GM10248 (cell line): ENCODE data around the gene MED16.

Experiments
- CTCF ChIA-PET: fragments of 300-600 bp; sonication (Branson Sonifier 250); formaldehyde crosslinking; extraction: SDS; loops from one replicate; lab custom pipeline; 2021; ENCODE audit warnings: antibody characterized with exemption; lab: Yijun Ruan, JAX
- POLR2A ChIA-PET: fragments of 350-650 bp; sonication (Branson Sonifier 250); formaldehyde crosslinking; extraction: SDS; loops from one replicate; lab custom pipeline; 2020; ENCODE audit warnings: antibody characterized with exemption; lab: Yijun Ruan, JAX
- DNase-seq: peaks from one replicate; pipeline ENCODE4 v3.0.0; 2012; ENCODE audit errors: extremely low spot score
- TF ChIP-seq, protein P1 (sequence below): IDR thresholded peaks from 2 replicates; pipeline ENCODE4 v1.5.1; 2012; ENCODE audit warnings: mild to moderate bottlenecking, low read depth; ENCODE audit errors: extremely low read depth, missing control alignments, control extremely low read depth

The MED16 gene

DNA sequence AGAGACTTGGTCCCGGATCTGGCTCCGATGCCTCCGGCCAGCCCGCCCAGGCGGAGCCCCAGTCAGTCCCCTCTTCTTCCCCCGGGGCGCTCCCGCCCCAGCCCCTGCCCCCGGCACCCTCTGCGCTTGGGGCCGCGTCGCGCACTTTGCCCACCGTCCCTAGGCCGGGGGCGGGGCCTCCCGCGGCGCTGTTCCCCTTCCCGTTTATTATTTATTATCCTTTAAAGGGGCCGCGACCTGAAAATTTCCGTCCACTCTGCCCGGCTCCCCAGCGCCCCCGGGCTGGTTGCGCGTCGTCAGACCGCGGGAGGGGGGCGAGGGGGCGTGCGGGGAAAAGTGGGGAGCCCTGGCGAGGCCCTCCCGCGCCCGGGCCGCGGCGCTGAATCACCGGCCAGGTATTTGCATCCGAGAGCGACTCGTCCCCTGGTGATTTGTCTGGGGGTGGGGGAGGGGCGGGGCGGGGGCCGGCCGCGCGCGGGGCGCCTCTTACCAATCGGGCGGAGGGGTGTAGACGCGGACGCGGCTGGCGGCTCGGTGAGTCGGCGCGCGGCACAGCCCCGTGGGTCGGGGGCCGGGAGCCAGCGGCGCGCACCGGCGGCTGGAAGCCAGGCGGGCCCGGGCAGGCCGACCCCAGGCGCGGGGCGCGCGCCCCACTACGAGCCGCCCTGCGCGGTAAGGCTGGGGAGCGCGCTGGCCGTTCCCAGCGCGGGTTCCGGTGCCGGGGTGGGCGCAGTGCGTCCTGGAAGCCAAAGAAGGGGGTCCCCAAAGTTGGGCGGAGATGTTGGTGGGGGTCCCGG is 32.7 kb upstream of the MED16 start, which contains the start of gene ARID3A:
Gene ARID3A, plus strand, starts transcription at position 510 of the 797 bp plus-strand sequence. CDS start 3,494 bp downstream, outside the sequence.
- DNase-seq: peak; percentile 88
- ChIA-PET CTCF (interaction anchor here (1.8 to 7.1 kb wide), 2 partner anchors 21 to 59 kb away, joined by 3 to 136 read pairs; partner anchors contain the start of gene WDR18), POLR2A (no interaction called here)
- TF ChIP-seq, protein P1, sequence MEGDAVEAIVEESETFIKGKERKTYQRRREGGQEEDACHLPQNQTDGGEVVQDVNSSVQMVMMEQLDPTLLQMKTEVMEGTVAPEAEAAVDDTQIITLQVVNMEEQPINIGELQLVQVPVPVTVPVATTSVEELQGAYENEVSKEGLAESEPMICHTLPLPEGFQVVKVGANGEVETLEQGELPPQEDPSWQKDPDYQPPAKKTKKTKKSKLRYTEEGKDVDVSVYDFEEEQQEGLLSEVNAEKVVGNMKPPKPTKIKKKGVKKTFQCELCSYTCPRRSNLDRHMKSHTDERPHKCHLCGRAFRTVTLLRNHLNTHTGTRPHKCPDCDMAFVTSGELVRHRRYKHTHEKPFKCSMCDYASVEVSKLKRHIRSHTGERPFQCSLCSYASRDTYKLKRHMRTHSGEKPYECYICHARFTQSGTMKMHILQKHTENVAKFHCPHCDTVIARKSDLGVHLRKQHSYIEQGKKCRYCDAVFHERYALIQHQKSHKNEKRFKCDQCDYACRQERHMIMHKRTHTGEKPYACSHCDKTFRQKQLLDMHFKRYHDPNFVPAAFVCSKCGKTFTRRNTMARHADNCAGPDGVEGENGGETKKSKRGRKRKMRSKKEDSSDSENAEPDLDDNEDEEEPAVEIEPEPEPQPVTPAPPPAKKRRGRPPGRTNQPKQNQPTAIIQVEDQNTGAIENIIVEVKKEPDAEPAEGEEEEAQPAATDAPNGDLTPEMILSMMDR: no peak

DNA sequence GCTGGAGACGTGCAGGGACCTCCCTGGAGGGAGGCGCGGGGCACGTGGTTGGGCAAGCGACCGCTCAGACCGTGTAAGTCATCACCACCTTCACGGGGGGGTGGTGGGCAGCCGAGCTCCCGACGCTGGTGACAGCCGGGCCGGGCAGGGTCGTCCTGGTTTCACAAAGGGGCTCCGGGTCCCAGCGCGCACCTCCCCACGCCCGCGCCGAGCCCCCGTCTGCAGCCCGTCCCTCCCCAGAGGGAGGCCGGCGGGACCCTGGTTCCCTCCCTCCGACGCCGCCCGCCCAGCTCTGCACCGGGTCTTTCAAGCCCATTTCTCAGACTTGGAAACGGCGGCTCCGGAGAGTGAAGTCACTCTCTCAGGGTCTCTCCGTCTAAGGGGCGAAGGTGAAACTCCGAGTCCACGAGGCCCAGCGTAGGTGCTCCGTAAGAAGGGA is 32.1 kb upstream of the MED16 start:
- CTCF ChIA-PET: interaction anchor here (1.0 to 7.1 kb wide), 4 partner anchors 17 to 156 kb away, joined by 3 to 136 read pairs (median 6); partner anchors contain the start of gene WDR18
- no peak for DNase-seq
- TF ChIP-seq, protein P1: no peak
- POLR2A ChIA-PET: no interaction called here

DNA sequence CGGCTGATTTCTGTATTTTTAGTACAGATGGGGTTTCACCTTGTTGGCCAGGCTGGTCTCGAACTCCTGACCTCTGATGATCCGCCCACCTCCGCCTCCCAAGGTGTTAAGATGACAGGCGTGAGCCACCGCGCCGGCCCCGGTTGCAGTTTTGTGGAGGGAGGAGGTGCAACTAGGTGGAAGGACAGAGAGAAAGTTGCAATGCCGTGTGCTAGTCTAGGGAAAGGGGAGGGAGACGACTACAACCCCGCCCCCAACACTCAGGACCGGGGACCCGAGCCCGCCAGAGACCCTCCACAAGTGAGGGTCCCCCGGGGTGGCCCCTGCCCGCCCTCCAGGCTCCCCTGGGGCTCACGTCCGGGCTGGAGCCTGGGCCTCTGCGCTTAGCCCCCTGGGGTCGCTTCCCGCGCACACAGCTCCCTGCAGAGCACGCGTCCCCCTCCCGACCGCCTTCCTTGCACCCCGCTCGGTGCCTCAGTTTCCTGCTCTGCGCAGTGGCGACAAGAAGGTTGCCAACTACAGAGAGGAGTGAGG is 31.6 kb upstream of the MED16 start:
- TF ChIP-seq, protein P1: no peak
- CTCF ChIA-PET: interaction anchor here (1.0 to 7.1 kb wide), 9 partner anchors 8 to 319 kb away, joined by 3 to 136 read pairs (median 5); partner anchors contain the start of gene WDR18
- DNase-seq: no peak
- POLR2A ChIA-PET: no interaction called here

DNA sequence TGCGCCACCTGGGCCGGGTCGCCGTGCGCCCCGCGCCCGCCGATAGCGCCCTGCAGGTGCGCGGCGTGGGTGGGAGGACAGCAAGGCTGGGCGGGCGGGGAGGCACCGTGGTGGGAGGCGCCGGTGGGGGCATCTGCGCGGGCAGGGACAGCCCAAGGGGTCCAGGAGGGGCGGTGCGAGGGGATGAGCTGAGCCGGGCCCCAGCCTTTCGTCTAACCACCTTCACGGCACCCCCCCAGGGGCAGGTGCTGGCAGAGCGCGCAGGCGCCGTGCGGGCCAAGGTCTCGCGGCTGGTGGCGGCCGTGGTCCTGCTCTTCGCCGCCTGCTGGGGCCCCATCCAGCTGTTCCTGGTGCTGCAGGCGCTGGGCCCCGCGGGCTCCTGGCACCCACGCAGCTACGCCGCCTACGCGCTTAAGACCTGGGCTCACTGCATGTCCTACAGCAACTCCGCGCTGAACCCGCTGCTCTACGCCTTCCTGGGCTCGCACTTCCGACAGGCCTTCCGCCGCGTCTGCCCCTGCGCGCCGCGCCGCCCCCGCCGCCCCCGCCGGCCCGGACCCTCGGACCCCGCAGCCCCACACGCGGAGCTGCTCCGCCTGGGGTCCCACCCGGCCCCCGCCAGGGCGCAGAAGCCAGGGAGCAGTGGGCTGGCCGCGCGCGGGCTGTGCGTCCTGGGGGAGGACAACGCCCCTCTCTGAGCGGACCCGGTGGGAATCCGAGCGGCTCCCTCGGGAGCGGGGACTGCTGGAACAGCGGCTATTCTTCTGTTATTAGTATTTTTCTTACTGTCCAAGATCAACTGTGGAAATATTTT is 27.3 kb upstream of the MED16 start:
- peak; percentile 71 for DNase-seq
- TF ChIP-seq, protein P1: no peak
- CTCF ChIA-PET: interaction anchor here (0.9 to 7.1 kb wide), 11 partner anchors 12 to 325 kb away, joined by 3 to 136 read pairs (median 4); partner anchors contain the start of gene WDR18
- POLR2A ChIA-PET: no interaction called here

DNA sequence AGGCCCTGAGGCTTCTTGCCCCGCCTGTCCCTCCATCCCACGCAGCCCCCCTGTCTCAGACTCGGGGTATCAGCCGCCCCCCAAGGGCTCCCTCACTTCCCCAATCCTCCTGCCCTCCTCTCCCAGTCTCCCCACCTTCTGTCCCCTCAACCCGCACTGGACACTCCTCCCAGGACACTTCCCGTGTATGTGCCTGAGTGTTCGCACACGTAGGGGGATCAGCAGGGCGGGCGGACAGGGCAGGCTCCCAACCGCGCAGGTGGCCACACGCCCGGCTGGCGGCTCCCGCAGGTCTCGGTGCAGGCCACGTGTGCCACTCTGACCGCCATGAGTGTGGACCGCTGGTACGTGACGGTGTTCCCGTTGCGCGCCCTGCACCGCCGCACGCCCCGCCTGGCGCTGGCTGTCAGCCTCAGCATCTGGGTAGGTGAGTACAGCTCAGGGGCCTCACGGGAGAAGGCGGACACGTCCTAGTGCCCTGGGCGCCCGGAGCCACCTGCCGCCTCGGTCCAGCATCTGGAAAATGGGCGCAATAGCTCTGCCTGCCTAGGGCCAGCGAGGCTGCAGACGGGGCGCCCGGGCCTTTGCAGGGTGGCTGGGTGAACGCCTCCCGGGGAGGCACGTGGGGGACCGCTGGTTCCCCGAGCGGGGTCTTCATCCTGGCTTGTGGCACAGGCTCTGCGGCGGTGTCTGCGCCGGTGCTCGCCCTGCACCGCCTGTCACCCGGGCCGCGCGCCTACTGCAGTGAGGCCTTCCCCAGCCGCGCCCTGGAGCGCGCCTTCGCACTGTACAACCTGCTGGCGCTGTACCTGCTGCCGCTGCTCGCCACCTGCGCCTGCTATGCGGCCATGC is 26.4 kb upstream of the MED16 start:
- POLR2A ChIA-PET: no interaction called here
- no peak for DNase-seq
- CTCF ChIA-PET: interaction anchor here (0.9 to 7.1 kb wide), 8 partner anchors 12 to 326 kb away, joined by 3 to 136 read pairs (median 6); partner anchors contain the start of gene WDR18
- TF ChIP-seq, protein P1: no peak
